ENCODE data around the gene CDH4. TPM values are rescaled to one million over a fixed set of nuclear protein-coding genes. Genes with fewer than 3 reads are reported as not detected.

CDH4 gene
- total and polyA plus RNA-seq, 2 of the 8 experiments (the other 6 are each of a cell fraction or from before 2014, with no cell fraction given) = 4.3 to 7.9 TPM

GRCh38 chr20:61486198-61486597, 234.1 kb downstream of the CDH4 start (continued):
- no peak for TF ChIP-seq RNF2 (IDR thresholded peaks at IDR 0.05; ENCODE audit: borderline replicate concordance, low read depth, low read length, missing control alignments, poor library complexity, severe bottlenecking)

All from H1 (cell line).